Neural cell (in vitro differentiated cells): ENCODE measurements around the gene RPS6KA2. TPM values are rescaled to one million over a fixed set of nuclear protein-coding genes. Genes with fewer than 3 reads are reported as not detected.

ENCODE experiments used
- H2AFZ ChIP-seq: fragments of 200-600, 300-800 bp; sonication (generic), shearing (Covaris generic); 2 replicates; pipeline ENCODE4 v1.6.0; 2014; ENCODE audit warnings: low read depth, mild to moderate bottlenecking, antibody characterized with exemption, low read length, moderate library complexity
- H3F3A ChIP-seq: fragments of 200-600 bp; shearing (Covaris generic); 2 replicates; pipeline ENCODE4 v1.6.1; 2016; ENCODE audit warnings: mild to moderate bottlenecking, moderate library complexity, mixed read lengths, antibody characterized with exemption, low read length; ENCODE audit not compliant: insufficient read depth, poor library complexity, severe bottlenecking
- H3K27ac ChIP-seq: fragments of 200-600, 300-800 bp; sonication (generic), shearing (Covaris generic); 2 replicates; pipeline ENCODE4 v1.5.1; 2014; ENCODE audit warnings: mild to moderate bottlenecking, low read length, moderate library complexity
- H3K27me3 ChIP-seq: fragments of 300-800, 200-600 bp; sonication (generic), shearing (Covaris generic); 2 replicates; pipeline ENCODE4 v1.6.0; 2014; ENCODE audit warnings: mild to moderate bottlenecking, low read depth, low read length, moderate library complexity; ENCODE audit not compliant: insufficient read depth
- H3K36me3 ChIP-seq: fragments of 300-800, 200-600 bp; sonication (generic), shearing (Covaris generic); 2 replicates; pipeline ENCODE4 v1.5.1; 2014; ENCODE audit warnings: mild to moderate bottlenecking, antibody characterized with exemption, low read length, moderate library complexity; ENCODE audit not compliant: insufficient read depth
- H3K4me2 ChIP-seq: fragments of 300-800, 200-600 bp; sonication (generic), shearing (Covaris generic); 2 replicates; pipeline ENCODE4 v1.6.0; 2014; ENCODE audit warnings: mild to moderate bottlenecking, low read length
- H3K4me3 ChIP-seq: fragments of 300-800, 200-600 bp; sonication (generic), shearing (Covaris generic); 2 replicates; pipeline ENCODE4 v1.5.1; 2014; ENCODE audit warnings: mild to moderate bottlenecking, low read length, moderate library complexity
- H3K79me2 ChIP-seq: fragments of 200-600 bp; shearing (Covaris generic); replicated peaks from 2 replicates; pipeline ENCODE4 v1.6.0; 2014; ENCODE audit warnings: mild to moderate bottlenecking, low read length, moderate library complexity; ENCODE audit not compliant: insufficient read depth
- H3K9ac ChIP-seq: fragments of 300-800, 200-600 bp; sonication (generic), shearing (Covaris generic); 2 replicates; pipeline ENCODE4 v1.6.1; 2016; ENCODE audit warnings: mild to moderate bottlenecking, low read length, mixed read lengths
- H3K9me2 ChIP-seq: fragments of 200-600 bp; shearing (Covaris generic); 2 replicates; pipeline ENCODE4 v1.6.1; 2016; ENCODE audit warnings: mild to moderate bottlenecking, low read length, mixed read lengths; ENCODE audit not compliant: insufficient read depth
- H3K9me3 ChIP-seq: fragments of 200-600, 300-800 bp; sonication (generic), shearing (Covaris generic); 2 replicates; pipeline ENCODE4 v1.6.1; 2016; ENCODE audit warnings: mild to moderate bottlenecking, mixed run types, low read length, moderate library complexity, mixed read lengths
- H4K20me1 ChIP-seq: fragments of 200-600 bp; shearing (Covaris generic); 2 replicates; pipeline ENCODE4 v1.6.1; 2016; ENCODE audit warnings: mild to moderate bottlenecking, mixed run types; ENCODE audit not compliant: insufficient read depth
- CTCF ChIP-seq: fragments of 450-650 bp; IDR thresholded peaks from 2 replicates; pipeline ENCODE4 v1.5.1; 2014; ENCODE audit warnings: antibody characterized with exemption, mild to moderate bottlenecking, moderate library complexity; ENCODE audit not compliant: poor library complexity, severe bottlenecking
- EP300 ChIP-seq: fragments of 450-650 bp; conservative IDR thresholded peaks from 2 replicates; pipeline ENCODE4 v1.6.1; 2014; ENCODE audit warnings: antibody characterized with exemption, mild to moderate bottlenecking, moderate library complexity; ENCODE audit not compliant: poor library complexity, severe bottlenecking
- EZH2 ChIP-seq: fragments of 200-600, 300-800 bp; shearing (Covaris generic), sonication (generic); IDR thresholded peaks from 2 replicates; pipeline ENCODE4 v1.6.1; 2014; ENCODE audit warnings: antibody characterized with exemption, low read length, borderline replicate concordance, mild to moderate bottlenecking; ENCODE audit not compliant: insufficient read depth, poor library complexity, severe bottlenecking
- MXI1 ChIP-seq: fragments of 450-650 bp; conservative IDR thresholded peaks from 2 replicates; pipeline ENCODE4 v1.6.1; 2014; ENCODE audit warnings: antibody characterized with exemption, mild to moderate bottlenecking; ENCODE audit not compliant: poor library complexity, severe bottlenecking
- POLR2AphosphoS5 ChIP-seq: IDR thresholded peaks from 2 replicates; pipeline ENCODE4 v1.6.1; 2012
- RAD21 ChIP-seq: fragments of 450-650 bp; conservative IDR thresholded peaks from 2 replicates; pipeline ENCODE4 v1.6.1; 2014; ENCODE audit warnings: antibody characterized with exemption, mild to moderate bottlenecking, moderate library complexity
- REST ChIP-seq: IDR thresholded peaks from 2 replicates; pipeline ENCODE4 v1.6.1; 2012; ENCODE audit warnings: borderline replicate concordance
- SMC3 ChIP-seq: fragments of 450-650 bp; conservative IDR thresholded peaks from 2 replicates; pipeline ENCODE4 v1.6.1; 2014; ENCODE audit warnings: antibody characterized with exemption, mild to moderate bottlenecking, moderate library complexity; ENCODE audit not compliant: poor library complexity
- TAF1 ChIP-seq: IDR thresholded peaks from 2 replicates; pipeline ENCODE4 v1.6.1; 2012; ENCODE audit warnings: low read depth
- polyA plus RNA-seq: library from polyadenylated mRNA; depleted of rRNA; stranded (reverse); fragments of >200 nt; gene quantifications from 2 replicates; pipeline ENCODE4 v1.2.3, GENCODE V29; 2014

Gene RPS6KA2
- polyA plus RNA-seq, 1 donor from 2014 or later = 34.3 TPM

DNA sequence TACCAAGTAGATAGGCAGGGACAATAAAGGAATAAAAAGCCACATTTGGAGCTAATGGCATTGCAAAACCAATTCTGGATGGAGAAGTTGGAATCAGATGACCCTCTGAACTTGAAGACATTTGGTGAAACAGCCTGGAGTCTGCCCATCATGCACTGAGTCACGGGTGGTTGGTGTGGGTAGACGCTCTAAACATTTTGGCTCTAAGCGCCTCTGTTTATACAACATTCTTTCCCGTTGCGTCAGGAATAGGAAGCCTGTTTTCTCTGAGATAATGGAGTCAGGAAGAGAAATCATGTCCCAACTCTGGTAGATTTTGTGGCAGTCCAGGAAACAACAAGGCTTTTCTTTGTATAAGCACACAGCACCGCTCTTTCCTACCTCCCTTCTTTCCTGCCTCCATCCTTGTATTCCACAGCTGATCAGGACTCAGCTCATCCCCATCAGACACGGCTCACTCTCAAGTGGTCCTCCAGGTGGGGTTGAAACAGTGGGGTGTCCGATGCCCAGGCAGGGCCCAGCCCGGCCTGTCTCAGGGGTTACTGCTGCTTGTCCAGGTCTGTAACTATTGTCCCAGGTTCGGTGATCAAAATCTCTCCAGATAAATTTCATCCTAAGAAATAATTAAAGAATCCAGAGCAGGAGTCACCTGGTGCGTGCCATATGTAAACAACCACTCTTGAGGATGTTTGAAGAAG, 28.5 kb downstream of the RPS6KA2 start:
- no peaks in the 10 kb centered on the region for H3K27me3 ChIP-seq
- no peak overlapping the region for H2AFZ ChIP-seq
- H3F3A ChIP-seq = no peaks in the 10 kb centered on the region
- no peak for TF ChIP-seq CTCF
- no peak for TF ChIP-seq MXI1
- TF ChIP-seq TAF1 = no peak
- no peak for TF ChIP-seq REST
- TF ChIP-seq EZH2 = no peak
- no peak for TF ChIP-seq EP300
- TF ChIP-seq POLR2AphosphoS5 = no peak
- TF ChIP-seq RAD21 = no peak
- TF ChIP-seq SMC3 = no peak
- no peaks in the 10 kb centered on the region for H3K9me3 ChIP-seq
- H3K9ac ChIP-seq = no peak overlapping the region
- no peak overlapping the region for H3K4me2 ChIP-seq
- no peak overlapping the region for H3K4me3 ChIP-seq
- no peaks in the 10 kb centered on the region for H3K36me3 ChIP-seq
- H3K79me2 ChIP-seq = peaks cover 23% of the 10 kb centered on the region
- no peaks in the 10 kb centered on the region for H3K9me2 ChIP-seq
- no peak overlapping the region for H3K27ac ChIP-seq
- no peaks in the 10 kb centered on the region for H4K20me1 ChIP-seq

- H3K36me3 ChIP-seq = no peaks in the 10 kb centered on the region
- H3K27ac ChIP-seq = no peak overlapping the region
- H3F3A ChIP-seq = no peaks in the 10 kb centered on the region
- no peak overlapping the region for H3K4me3 ChIP-seq
- TF ChIP-seq POLR2AphosphoS5 = no peak
- no peak for TF ChIP-seq SMC3
- TF ChIP-seq REST = no peak
- TF ChIP-seq EZH2 = no peak
- no peak for TF ChIP-seq RAD21
- no peak for TF ChIP-seq EP300
- TF ChIP-seq CTCF = no peak
- TF ChIP-seq TAF1 = no peak
- no peak for TF ChIP-seq MXI1
- H3K9me2 ChIP-seq = no peaks in the 10 kb centered on the region
- no peak overlapping the region for H2AFZ ChIP-seq
- H4K20me1 ChIP-seq = no peaks in the 10 kb centered on the region
- no peak overlapping the region for H3K9ac ChIP-seq
- no peaks in the 10 kb centered on the region for H3K27me3 ChIP-seq
- no peaks in the 10 kb centered on the region for H3K9me3 ChIP-seq
- peaks cover 27% of the 10 kb centered on the region for H3K79me2 ChIP-seq
- H3K4me2 ChIP-seq = no peak overlapping the region
These were observed 29.2 kb downstream of the RPS6KA2 start for GRCh38 chr6:166597711-166598440.
